Upper lobe of right lung (tissue), 1 donor: ENCODE measurements around the gene PCDHGB7. TPM values are rescaled to one million over a fixed set of nuclear protein-coding genes. Genes with fewer than 3 reads are reported as not detected.
"Not testable (repeated sequence)": the region's sequence is repeated elsewhere in the genome, so short reads cannot be mapped to it uniquely, and the experiment has no call there.

ENCODE experiments used
- ATAC-seq: fragments of 200-7000 bp; cut with Tn5 transposase; one replicate; pipeline ENCODE4 v1.9.1; 2020; ENCODE audit warnings: mild to moderate bottlenecking, moderate library complexity
- DNase-seq: peaks from one replicate; pipeline ENCODE4 v3.0.0-alpha.2; 2020
- H3K27ac ChIP-seq: fragments of 200-600 bp; one replicate; pipeline ENCODE4 v1.8.0; 2022
- H3K27me3 ChIP-seq: fragments of 200-600 bp; one replicate; pipeline ENCODE4 v1.8.0; 2022; ENCODE audit warnings: mild to moderate bottlenecking
- H3K36me3 ChIP-seq: fragments of 200-600 bp; one replicate; pipeline ENCODE4 v1.8.0; 2022
- H3K4me1 ChIP-seq: fragments of 200-600 bp; one replicate; pipeline ENCODE4 v1.8.0; 2022
- H3K4me3 ChIP-seq: fragments of 200-600 bp; one replicate; pipeline ENCODE4 v1.8.0; 2022; ENCODE audit warnings: mild to moderate bottlenecking
- H3K9me3 ChIP-seq: fragments of 200-600 bp; one replicate; pipeline ENCODE4 v1.8.0; 2022
- CTCF ChIP-seq: fragments of 200-600 bp; IDR thresholded peaks from one replicate; pipeline ENCODE4 v1.8.0; 2022; ENCODE audit warnings: antibody characterized with exemption
- intact Hi-C: fragments of 100-400 bp; cut with DNase I; formaldehyde crosslinking; loops from one replicate; pipeline ENCODE4 v1.11.0; 2022
- total RNA-seq: library from RNA; stranded (reverse); fragmentation: NEBNext Ultra II Directional; extraction: Animal tissue kit (Norgen Biotek cat#: 25700); gene quantifications from one replicate; pipeline ENCODE4 v1.2.1, GENCODE V29; 2021
- donor health status: DM: no; HTN: yes; CAD: no; lungs with severe emphysema.

PCDHGB7 gene
- total RNA-seq, 1 donor from 2014 or later = 15.4 TPM

DNA sequence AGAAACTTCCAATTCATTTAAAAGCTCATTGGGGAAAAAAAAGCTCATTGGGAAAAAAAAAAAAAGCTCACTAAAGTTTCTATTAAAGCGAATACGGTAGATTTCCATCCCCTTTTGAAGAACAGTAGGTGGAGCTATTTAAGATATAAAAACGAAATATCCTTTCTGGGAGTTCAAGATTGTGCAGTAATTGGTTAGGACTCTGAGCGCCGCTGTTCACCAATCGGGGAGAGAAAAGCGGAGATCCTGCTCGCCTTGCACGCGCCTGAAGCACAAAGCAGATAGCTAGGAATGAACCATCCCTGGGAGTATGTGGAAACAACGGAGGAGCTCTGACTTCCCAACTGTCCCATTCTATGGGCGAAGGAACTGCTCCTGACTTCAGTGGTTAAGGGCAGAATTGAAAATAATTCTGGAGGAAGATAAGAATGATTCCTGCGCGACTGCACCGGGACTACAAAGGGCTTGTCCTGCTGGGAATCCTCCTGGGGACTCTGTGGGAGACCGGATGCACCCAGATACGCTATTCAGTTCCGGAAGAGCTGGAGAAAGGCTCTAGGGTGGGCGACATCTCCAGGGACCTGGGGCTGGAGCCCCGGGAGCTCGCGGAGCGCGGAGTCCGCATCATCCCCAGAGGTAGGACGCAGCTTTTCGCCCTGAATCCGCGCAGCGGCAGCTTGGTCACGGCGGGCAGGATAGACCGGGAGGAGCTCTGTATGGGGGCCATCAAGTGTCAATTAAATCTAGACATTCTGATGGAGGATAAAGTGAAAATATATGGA is 13.0 kb downstream of the PCDHGB7 start, which contains the start of gene PCDHGA12:
TSS of gene PCDHGA12 (plus strand) at position 176 of the 782 bp plus-strand sequence. CDS start at position 429, 253 bp downstream.
- peak; percentile 38 for TF ChIP-seq CTCF
- Histone ChIP-seq H3K27me3 (no peaks in the 10 kb centered on the region), H3K4me1 (no peaks in the 10 kb centered on the region), H3K36me3 (no peaks in the 10 kb centered on the region), H3K4me3 (peak within 1 kb of the TSS; percentile 15), H3K9me3 (peaks cover 37% of the 10 kb centered on the region), H3K27ac (no peak within 1 kb of the TSS)
- ATAC-seq (peak; percentile 81), DNase-seq (no peak)
- intact Hi-C loops = no loop called here

DNA sequence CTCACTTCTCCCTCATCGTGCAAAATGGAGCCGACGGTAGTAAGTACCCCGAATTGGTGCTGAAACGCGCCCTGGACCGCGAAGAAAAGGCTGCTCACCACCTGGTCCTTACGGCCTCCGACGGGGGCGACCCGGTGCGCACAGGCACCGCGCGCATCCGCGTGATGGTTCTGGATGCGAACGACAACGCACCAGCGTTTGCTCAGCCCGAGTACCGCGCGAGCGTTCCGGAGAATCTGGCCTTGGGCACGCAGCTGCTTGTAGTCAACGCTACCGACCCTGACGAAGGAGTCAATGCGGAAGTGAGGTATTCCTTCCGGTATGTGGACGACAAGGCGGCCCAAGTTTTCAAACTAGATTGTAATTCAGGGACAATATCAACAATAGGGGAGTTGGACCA is 13.8 kb downstream of the PCDHGB7 start:
- no peak overlapping the region for H3K27ac ChIP-seq
- peak; percentile 21 for ATAC-seq
- no peaks in the 10 kb centered on the region for H3K4me1 ChIP-seq
- intact Hi-C loops = no loop called here
- no peak for DNase-seq
- peaks cover 32% of the 10 kb centered on the region for H3K9me3 ChIP-seq
- no peaks in the 10 kb centered on the region for H3K36me3 ChIP-seq
- peak overlapping the region; percentile 15 for H3K4me3 ChIP-seq
- no peaks in the 10 kb centered on the region for H3K27me3 ChIP-seq
- TF ChIP-seq CTCF = no peak

DNA sequence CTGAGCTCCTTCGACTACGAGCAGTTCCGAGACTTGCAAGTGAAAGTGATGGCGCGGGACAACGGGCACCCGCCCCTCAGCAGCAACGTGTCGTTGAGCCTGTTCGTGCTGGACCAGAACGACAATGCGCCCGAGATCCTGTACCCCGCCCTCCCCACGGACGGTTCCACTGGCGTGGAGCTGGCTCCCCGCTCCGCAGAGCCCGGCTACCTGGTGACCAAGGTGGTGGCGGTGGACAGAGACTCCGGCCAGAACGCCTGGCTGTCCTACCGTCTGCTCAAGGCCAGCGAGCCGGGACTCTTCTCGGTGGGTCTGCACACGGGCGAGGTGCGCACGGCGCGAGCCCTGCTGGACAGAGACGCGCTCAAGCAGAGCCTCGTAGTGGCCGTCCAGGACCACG is 14.8 kb downstream of the PCDHGB7 start:
- H3K36me3 ChIP-seq = not testable (repeated sequence)

GRCh38 chr5:141432726-141433125 is 15.2 kb downstream of the PCDHGB7 start:
- H3K27me3 ChIP-seq, H3K36me3 ChIP-seq, intact Hi-C loops, DNase-seq, H3K27ac ChIP-seq, ATAC-seq, H3K4me1 ChIP-seq, H3K4me3 ChIP-seq: not testable (repeated sequence)
- peaks cover 22% of the 10 kb centered on the region for H3K9me3 ChIP-seq

More for the DNA sequence above, 14.8 kb downstream of the PCDHGB7 start:
- H3K4me3 ChIP-seq, DNase-seq, ATAC-seq, H3K4me1 ChIP-seq, H3K27ac ChIP-seq, intact Hi-C loops, H3K27me3 ChIP-seq: not testable (repeated sequence)
- H3K9me3 ChIP-seq = peaks cover 23% of the 10 kb centered on the region

DNA sequence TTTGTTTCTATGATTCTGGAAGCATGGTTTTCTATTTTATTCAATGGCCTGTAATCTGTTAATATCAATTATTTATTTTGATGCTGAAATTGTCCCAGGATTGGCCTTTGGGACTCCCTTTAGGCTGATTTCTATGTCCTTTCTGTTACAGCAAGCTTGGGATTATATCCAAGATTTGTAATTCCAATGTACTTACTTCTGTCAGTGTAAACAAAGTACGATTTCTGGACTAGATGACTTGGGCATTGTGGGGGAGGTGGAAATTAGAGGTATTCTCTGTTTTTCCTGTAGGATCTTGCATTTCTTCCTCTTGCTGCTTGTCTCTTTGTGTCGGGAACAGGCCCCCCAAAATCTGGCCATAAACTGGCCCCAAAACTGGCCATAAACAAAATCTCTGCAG is 16.5 kb downstream of the PCDHGB7 start:
- ATAC-seq (no peak), DNase-seq (no peak)
- Histone ChIP-seq H3K9me3 (peaks cover 18% of the 10 kb centered on the region), H3K27ac (no peak overlapping the region), H3K36me3 (no peaks in the 10 kb centered on the region), H3K27me3 (no peaks in the 10 kb centered on the region), H3K4me1 (no peaks in the 10 kb centered on the region), H3K4me3 (no peak overlapping the region)
- no peak for TF ChIP-seq CTCF
- intact Hi-C loops = no loop called here

- Histone ChIP-seq H3K36me3 (no peaks in the 10 kb centered on the region), H3K4me1 (no peaks in the 10 kb centered on the region), H3K27me3 (no peaks in the 10 kb centered on the region), H3K9me3 (peaks cover 12% of the 10 kb centered on the region), H3K4me3 (no peak overlapping the region), H3K27ac (no peak overlapping the region)
- DNase-seq = no peak
- ATAC-seq = no peak
- no peak for TF ChIP-seq CTCF
- intact Hi-C loops = no loop called here
These were observed 19.7 kb downstream of the PCDHGB7 start for GRCh38 chr5:141437221-141437620.
